ENCODE results near the gene DDX54. TPM values are rescaled to one million over a fixed set of nuclear protein-coding genes. Genes with fewer than 3 reads are reported as not detected.

The DDX54 gene
- total and polyA plus RNA-seq, 8 donors = 42.0 to 73.6 (median 60.8) TPM

- DNase-seq (no peak), ATAC-seq (peak; percentile 3)
- H3K27ac ChIP-seq = no peak overlapping the region
- H3K4me1 ChIP-seq = peaks cover 7 to 77% of the 10 kb centered on the region in 2 donors
- no peaks in the 10 kb centered on the region for H3K27me3 ChIP-seq
- H3K9me3 ChIP-seq = no peaks in the 10 kb centered on the region
- H3K4me3 ChIP-seq = no peak overlapping the region
- H3K36me3 ChIP-seq = no peaks in the 10 kb centered on the region
- intact Hi-C loops (cut with DNase I) = no loop called here
- TF ChIP-seq CTCF (IDR thresholded peaks at IDR 0.05) = no peak
Measured at GRCh38 chr12:113204804-113205203, 19.5 kb upstream of the DDX54 start.

- no peaks in the 10 kb centered on the region for H3K36me3 ChIP-seq
- no peak for TF ChIP-seq CTCF (IDR thresholded peaks at IDR 0.05)
- no peaks in the 10 kb centered on the region for H3K27me3 ChIP-seq
- ATAC-seq (no peak), DNase-seq (no peak)
- intact Hi-C loops (cut with DNase I) = no loop called here
- no peaks in the 10 kb centered on the region for H3K9me3 ChIP-seq
- peaks cover 7 to 70% of the 10 kb centered on the region in 2 donors for H3K4me1 ChIP-seq
- H3K4me3 ChIP-seq = no peak overlapping the region
- H3K27ac ChIP-seq = no peak overlapping the region
Measured at GRCh38 chr12:113203852-113204760, 18.8 kb upstream of the DDX54 start.

GRCh38 chr12:113202300-113203075, 17.2 kb upstream of the DDX54 start:
- Histone ChIP-seq H3K27me3 (no peaks in the 10 kb centered on the region), H3K27ac (no peak overlapping the region), H3K4me3 (no peak overlapping the region), H3K4me1 (peaks cover 0 to 54% of the 10 kb centered on the region in 2 donors), H3K36me3 (no peaks in the 10 kb centered on the region), H3K9me3 (no peaks in the 10 kb centered on the region)
- TF ChIP-seq CTCF (IDR thresholded peaks at IDR 0.05) = no peak
- ATAC-seq = no peak
- DNase-seq = no peak
- intact Hi-C loops (cut with DNase I) = no loop called here

- no peak for DNase-seq
- Histone ChIP-seq H3K36me3 (no peaks in the 10 kb centered on the region), H3K4me1 (peaks cover 0 to 45% of the 10 kb centered on the region in 2 donors), H3K27ac (no peak overlapping the region), H3K4me3 (no peak overlapping the region), H3K9me3 (no peaks in the 10 kb centered on the region), H3K27me3 (no peaks in the 10 kb centered on the region)
- no peak for ATAC-seq
- intact Hi-C loops (cut with DNase I) = no loop called here
- no peak for TF ChIP-seq CTCF (IDR thresholded peaks at IDR 0.05)
Measured at GRCh38 chr12:113201187-113202177, 16.2 kb upstream of the DDX54 start.
